ENCODE results near the gene ZSCAN30.
A peak's percentile ranks its signal among the peaks of the same experiment; 100 is the strongest.

Gene ZSCAN30

DNA sequence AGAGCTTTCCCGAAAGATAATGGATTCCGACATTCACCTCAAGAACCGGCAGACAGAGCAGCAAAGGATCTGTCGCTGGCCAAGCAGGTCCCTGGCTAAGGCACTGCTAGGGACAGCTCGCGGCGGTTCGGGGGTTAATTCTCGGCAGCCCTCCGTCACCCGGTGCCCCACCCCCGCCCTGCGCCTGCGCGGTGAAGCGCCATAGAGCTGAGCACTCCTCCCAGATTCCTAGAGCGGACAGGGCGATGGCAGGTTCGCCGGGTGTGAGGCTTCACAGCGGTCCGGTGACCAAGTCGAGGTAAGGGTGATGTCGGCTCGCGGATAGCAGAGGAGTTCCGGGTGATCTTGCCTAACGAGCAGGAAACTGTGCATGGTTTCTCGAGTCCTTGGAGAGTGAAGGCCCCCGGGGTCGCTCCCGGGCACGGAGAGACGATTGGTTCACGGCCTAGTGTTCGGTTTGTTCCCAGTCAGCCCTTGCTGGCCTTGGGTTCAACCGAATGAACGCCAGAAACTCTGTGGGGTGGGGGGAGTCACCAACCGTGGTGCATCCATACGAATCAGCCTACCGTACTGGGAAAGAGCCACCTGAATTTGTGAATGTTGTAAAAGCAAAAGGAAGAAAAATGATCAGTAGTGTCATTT lies at the start of gene ZSCAN30:
TSS of gene ZSCAN30 (minus strand) at position 136 of the 642 bp plus-strand sequence. CDS start 25,877 bp downstream, outside the sequence.
- peak; percentile 95 for DNase-seq

DNA sequence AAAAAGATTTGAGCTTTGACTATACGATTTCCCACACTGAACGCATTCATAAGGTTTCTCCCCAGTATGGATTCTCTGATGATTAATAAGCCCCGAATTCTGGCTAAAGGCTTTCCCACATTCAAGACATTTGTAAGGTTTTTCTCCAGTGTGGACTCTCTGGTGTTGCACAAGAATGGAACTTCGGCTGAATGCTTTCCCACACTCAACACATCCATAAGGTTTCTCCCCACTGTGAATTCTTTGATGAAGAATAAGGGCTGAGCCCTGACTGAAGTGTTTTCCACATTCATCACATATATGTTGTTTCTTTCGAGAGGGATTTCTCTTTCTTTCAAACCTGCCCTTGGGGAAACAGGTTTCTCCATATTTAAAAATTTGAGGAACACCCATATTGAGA lies 47.3 kb upstream of the ZSCAN30 start:
- DNase-seq: no peak

DNA sequence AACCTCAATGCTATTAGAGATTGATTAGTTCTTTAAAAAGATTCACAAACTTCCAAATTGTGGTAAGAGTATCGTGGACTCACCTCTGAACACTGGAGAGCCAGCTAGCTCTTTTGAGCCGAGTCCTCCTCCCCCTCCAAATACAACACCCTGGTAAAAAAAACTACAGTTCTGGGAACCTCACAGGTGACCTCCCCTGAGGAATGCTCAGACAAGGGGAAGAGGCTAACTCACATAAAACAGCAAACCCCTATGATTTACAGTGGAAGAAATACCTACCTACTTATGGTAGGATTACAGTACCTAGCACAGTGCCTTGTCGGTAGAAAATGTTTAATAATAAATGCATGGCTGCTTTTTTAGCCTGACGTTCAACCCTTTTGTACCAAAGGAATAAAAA lies 45.8 kb upstream of the ZSCAN30 start:
- DNase-seq: no peak

DNA sequence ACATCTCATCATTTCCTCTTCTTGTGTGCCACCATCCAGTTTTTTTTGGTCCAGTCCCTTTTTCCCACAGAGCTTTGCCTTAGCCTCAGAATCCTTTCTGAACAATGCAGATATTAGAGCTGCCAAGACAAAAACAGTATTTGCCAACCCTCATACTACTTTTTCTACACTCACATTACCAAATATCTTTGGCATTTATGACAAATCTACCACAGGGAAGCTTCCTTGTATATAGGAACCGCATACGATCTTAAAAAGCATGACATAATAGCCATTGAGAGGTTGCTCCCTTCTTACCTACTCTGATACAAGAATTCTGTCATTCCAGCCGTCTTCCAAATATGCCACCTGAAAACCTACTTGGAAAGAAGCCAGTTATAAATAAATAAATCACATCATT lies 44.8 kb upstream of the ZSCAN30 start:
- no peak for DNase-seq

DNA sequence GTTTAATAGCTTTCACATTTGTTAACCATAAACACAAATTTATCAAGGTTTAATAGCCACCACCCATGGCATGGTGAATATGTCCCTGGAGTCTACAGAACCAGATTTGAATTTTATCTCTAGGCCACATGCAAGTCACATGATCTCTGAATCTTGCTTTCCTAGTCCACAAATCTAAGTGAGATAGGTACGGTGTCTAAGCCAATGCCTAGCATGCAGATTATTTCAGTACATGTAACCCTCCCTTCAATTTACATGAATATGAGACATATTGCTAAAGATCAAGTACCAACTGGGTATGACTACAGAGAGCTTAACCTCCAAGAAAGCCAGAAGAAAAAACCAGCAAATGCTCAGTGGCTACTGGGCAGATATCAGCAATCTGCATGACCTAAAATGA lies 44.2 kb upstream of the ZSCAN30 start:
- no peak for DNase-seq

DNA sequence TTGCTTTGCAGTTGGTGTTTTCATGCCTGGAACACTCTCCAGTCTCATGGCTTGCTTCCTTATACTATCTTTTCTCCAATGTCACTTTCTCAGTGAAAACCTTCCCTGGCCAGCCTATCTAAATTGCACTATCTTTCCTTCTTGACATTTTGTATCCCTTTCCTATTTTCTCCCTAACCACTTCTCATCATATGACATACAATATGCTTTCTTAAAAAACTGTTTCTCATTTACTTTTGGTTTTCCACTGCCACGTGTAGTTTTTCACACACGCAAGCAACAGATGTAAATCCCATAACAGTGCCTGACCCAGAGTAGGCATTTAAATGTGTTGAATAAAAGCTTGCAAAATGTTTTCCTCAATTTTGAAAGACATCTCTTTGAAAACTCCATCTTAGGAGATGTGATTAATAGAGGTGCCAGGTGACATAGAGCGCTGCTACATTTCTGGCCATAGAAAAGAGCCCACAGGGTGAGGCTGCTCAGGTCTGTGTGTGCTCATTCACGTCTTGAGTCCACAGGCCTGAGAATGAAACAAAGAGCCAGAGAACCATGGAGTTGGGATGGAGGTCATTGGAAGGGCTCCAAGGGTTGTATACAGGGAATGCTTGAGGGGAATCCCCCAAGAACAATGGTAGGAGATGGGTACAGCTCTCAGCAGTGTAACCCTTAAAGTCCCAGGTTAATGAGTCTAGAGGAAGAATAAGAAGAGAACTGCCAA lies 41.5 kb upstream of the ZSCAN30 start:
- DNase-seq: no peak

DNA sequence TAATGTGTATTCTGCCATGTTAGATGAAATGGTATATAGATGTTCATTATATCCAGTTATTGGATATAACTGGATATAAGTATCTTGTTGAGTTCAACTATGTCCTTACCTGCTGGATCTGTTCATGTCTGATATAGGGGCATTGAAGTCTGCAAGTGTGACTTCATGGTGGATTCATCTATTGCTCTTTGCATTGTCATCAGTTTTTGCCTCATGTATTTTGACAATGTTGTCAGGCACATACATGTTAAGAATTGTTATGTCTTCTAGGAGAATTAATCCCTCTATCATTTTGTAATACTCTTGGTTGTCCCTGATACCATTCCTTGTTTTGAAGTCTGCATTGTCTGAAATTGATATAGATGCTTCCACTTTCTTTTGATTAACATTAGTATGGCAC lies 38.8 kb upstream of the ZSCAN30 start:
- no peak for DNase-seq

DNA sequence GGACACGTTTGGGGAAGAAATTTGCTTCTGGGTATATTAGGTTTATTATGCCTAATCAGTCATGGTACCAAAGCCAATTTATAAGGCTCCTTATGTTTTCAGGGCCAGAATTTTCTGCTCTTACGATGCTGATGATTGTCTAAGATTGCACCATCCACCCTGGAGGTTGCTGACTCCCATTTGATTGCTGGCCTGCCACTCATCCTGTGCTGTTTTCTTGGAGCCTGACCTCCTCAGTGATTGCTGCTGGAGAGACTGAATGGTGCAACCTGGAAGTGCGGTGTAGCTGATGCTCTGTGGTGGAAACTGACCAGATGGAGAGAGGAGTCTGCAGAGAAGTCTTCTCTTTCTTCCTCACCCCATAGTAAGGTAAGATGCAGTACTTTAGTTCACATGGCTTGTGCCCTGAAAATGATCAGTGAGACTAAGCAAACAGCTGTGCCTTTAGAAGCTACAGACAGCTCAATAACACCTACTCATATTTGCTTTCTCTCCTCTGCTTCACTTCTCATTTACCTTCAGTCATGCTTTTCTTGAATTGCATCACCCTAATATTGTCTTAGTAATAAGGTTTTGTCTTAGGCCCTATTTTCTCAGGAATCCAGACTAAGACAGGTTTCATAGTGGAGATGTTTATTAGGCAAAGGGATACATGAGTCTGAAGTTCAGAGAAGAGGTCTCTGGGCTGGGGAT lies 36.8 kb upstream of the ZSCAN30 start:
- no peak for DNase-seq

DNA sequence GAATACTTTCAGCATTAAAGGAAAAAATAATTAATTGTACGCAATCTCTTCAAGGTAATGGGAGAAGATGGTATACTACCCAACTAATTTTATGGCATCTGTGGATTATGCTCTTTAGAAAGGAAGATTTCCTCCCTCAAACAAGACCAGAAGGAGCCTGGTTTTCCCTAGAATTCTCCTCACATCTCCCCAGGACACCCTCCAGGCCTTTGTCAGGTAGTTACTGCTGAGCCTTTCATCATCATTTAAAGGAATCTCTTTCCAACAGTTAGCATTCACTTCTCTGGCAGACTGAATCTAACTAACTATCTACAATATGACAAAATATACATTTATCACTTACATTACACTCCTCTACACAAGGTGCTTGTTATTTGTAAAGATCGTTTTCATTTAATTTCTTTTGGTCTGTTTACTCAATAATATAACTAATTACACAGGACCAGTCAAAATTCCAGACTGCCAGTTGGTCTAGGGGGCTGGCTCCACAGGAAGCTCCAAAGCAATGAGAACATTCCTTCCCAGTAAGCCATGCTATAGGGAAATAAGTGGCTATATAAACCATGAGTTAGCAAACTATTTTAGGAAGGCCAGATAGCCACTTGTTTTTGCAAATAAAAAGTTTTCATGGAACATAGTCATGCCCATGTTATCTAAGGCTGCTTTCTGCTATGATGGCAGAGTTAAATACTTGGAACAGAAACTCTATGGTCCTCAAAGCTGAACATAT lies 35.1 kb upstream of the ZSCAN30 start:
- DNase-seq: no peak

DNA sequence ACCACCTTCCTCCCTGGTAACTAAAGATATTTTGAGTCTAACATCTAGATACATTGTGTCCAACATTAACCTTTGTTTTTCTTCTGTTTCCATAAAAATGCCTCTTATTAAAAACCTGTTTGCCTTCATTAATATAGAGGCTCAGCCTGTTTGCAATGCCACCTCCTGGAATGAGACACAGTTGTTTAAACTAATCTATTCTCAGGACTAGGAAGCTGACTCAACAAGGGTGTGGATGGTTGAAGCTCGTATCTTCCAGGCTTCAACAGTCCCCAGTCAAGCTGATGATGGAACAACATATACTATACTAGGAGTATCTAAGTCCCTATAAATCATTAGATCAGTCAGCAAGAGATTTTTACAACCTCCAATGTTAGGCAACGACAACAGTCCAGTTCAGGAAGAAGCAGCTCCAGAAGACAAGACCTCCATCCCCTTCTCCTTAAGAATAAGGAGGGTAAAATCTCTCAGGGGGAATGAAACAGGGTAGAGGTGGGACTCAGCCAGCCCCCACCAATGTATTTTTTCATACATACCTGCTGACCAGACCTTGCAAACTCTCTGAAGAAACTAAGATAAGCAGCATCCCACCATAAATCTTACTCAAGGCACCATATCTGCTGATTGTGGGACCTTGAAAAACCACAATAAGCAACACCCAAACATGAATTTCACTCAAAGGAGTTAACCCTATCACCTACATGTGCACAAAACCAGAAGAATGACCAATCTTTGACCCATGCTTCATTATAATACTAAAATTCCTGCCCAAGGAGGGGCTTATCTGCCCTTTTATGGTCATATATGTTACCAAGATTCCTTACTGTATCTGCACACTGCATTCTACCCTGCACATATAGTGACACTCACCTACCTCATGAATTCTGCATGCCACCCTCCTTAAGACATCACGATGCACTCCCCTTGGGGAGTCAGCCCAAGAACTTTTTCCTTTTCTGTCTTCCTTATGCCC lies 32.7 kb upstream of the ZSCAN30 start:
- DNase-seq: no peak

DNA sequence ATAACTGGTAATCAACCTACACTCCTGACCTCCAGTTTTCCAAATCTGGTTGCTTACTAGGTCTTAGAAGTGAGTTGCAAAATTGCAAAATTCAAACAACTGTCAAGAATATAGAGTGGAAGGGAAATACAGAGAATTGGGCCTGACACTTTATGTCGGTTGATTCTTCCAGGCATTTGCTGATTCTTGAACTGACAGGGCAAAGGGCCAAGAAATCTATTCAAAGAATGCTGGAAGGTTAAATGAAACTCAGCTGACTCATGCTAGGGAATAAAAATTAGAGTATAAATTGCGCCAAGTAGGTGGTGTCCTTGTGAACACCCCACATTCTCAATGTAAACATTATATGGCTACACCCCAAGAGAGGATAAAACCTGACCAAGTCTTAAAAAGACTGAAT lies 21.5 kb upstream of the ZSCAN30 start:
- no peak for DNase-seq

DNA sequence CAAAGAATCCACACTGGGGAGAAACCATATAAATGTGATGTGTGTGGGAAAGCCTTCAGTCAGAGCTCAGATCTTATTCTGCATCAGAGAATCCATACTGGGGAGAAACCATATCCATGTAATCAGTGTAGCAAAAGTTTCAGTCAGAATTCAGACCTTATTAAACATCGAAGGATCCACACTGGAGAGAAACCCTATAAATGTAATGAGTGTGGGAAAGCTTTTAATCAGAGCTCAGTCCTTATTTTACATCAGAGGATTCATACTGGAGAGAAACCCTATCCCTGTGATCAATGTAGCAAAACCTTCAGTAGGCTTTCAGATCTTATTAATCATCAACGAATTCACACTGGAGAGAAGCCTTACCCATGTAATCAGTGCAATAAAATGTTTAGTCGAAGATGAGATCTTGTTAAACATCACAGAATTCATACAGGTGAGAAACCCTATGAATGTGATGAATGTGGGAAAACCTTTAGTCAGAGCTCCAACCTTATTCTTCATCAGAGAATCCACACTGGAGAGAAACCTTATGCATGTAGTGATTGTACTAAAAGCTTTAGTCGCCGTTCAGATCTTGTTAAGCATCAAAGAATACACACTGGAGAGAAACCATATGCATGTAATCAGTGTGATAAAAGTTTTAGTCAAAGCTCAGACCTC lies 16.7 kb upstream of the ZSCAN30 start:
- DNase-seq: no peak

DNA sequence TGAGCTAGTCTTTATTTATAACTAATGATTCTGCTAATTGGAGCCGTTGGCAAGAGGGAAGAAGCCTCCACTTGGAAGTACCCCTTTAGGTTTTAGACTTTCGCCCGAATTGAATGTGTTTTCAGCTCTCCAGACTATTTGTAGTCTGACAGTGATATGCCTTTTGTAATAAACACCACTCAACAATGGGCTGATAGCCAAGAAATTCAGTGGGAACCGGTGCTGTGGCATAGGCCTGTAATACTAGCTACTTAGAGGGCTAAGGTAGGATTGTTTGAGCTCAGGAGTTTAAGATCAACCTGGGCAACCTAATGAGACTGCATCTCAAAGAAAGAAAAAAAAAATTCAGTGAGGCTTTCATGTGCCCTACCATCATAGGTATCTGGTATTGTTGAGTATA lies 13.6 kb upstream of the ZSCAN30 start:
- no peak for DNase-seq

DNA sequence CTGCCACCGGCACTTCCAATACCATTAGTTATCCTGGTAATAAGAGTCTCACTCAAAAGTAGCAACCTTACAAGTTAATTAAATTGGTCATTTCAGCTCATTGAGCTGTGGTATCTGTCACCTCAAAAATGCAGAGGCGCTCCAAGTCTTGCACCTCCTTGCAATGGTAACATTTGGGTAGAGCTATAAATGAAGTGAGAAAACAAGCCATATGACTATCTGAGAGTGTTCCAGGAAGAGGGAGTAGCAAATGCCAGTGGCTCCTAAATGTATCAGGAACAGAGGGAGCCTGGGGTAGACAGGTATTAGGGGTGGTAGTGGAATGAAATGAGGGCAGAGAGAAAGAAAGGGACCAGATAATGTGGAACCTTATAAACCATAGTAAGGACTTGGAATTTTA lies 6.0 kb upstream of the ZSCAN30 start:
- no peak for DNase-seq

DNA sequence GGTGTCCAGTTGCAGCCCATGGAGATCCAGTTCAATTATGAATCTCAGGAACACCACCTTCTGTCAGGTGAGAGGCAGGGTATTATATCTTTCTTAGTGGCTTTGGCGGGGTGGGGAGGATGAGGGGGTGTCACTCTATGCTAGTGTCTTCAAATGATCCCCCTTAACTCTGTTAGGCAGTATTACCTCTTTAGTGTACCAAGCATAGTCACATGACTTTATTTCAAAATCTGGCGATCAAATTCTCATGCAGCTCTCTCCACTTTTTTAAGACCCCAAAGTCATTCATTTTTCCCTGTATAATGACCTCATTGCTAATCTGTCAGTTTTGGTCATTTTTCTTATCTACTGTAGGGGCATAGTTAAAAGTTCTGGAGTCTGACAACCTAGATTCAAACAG lies 1.1 kb upstream of the ZSCAN30 start:
- DNase-seq: no peak

DNA sequence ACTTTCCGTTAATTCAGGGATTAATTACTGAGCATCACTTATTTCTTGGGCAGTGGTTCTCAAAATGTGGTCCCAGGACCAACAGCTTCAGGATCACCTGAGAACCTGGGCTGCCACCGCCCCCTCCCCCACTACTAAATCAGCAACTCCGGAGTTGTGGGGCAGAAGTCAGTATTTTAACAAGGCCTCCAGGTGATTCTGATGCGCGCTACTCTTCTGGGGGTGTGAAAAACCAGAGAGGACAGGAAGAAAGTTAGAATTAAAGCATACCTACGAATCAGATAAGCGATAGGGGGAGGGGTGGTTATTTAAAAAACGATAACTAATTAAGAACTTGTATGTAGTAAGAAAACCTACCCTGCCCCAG lies 319 bp downstream of the ZSCAN30 start:
- DNase-seq: peak; percentile 40

DNA sequence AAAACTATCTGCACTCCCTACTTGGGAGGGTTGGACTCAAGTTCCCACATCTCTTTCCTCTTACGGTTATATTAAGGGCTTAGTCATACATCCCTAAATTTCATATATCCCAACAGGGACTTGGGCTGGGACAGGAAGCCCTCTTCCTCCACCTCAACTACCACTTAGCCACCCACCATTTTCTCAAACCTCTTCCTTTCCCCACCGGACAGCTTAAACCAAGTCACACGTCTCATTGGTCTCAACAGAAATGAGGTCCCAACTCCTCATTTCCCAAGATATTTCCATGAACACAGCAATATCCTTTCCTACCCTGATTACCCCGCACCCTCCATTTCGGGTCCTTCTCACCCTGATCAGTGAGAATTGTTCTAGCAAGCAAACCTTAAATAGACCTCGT lies 736 bp downstream of the ZSCAN30 start:
- no peak for DNase-seq

DNA sequence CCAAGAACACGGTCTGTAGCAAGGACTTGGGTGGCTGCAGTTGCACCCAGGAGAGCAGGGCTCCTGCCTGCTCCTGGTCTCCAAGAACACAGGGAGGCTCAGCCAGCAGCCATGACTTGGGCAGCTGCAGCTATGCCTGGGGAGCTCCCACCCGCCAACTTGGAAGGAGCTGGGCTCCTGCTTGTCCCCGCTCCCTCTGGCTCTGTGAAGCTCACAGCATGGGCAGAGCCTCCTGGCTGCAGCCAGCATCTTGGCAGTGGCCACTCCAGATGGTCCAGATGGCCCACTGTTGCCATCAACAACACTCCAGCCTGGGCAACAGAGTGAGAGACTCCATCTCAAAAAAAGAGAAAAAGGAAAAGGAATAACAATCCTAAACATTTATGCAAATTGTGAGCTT lies 5.2 kb downstream of the ZSCAN30 start:
- no peak for DNase-seq

DNA sequence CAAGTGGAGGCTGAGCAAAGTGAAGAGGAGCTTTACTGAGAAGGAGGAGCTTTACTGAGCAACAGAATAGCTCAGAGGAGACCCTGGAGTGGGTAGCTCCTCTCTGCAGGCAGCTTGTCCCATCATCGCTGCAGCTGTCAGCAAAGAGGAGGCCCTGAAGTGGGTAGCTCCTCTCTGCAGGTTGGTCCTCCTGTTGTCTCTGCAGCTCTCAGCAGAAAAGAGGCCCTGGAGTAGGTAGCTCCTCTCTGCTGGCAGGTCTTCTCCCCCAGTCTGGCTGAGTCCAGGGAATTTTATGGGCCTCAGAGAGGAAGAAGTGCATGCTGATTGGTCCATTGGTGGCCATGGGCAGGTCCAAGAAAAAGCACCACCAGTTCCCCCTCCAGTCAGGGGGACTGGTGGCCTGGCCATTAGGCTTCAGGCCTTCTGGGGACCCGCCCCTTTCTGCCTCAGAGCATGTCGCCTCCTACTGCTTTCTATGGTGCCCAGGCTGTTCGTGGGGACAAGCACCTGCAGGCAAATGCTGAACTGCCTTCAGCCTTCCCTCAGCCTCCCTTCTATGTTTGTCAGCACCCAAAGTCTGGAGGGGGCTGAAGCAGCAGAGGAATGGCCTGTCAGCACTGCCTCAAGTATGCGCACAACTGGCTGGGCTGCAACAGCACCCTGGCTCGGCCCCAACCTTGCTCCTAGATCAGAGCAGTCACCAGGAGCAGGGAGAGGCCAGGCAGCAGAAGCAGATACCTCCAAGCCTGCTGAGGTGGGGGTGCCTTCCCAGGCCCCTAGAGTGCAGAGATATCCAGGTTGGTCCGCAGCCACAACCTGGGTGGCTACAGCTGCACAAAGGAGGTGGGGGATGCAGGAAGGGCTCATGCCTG lies 5.9 kb downstream of the ZSCAN30 start:
- no peak for DNase-seq

DNA sequence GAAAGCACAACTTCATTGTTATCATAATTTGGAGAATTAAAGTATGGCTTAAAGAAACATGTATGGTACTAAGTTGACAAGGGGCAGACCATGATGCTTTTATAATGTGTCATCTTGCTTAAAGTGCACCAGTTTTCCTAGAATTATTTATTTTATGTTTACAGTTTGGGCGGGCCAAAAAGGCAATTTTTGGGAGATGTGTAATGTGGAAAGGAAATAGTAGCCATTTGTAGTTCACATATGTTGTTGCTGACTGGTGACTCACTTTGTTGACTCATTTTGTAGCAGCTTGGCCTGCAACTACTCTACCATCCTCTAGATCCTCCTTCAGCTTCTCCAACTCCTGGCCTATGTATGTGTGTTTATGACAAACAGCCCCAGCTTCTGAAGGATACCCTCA lies 7.7 kb downstream of the ZSCAN30 start:
- no peak for DNase-seq

DNA sequence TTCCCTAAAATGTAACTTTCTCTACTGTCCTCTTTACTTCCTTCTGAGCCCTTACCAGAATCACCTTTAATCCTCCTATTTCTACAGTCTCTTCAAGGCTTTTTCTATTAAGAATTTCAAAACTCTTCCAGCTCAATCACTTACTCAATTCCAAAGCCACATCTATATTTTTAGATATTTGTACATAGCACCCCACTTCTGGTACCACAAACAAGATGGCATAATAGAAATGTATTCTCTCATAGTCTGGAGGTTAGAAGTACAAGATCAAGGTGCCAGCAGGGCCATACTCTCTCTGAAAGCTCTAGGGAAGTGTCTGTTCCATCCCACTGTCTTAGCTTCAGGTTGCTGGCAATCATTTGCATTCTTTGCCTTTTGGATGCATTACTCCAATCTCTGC lies 11.1 kb downstream of the ZSCAN30 start:
- no peak for DNase-seq

Measured in NCI-H345 (cell line).